Lung (tissue), 12 donors: ENCODE measurements around the gene SPSB1. TPM values are rescaled to one million over a fixed set of nuclear protein-coding genes. Genes with fewer than 3 reads are reported as not detected.

Experiments
- ATAC-seq: fragments of 200-7000 bp; cut with Tn5 transposase; one replicate; pipeline ENCODE4 v1.9.1; 2020; ENCODE audit warnings: moderate number of reproducible peaks; ENCODE audit not compliant: insufficient read depth, low FRiP score
- DNase-seq, 3 donors: peaks; one replicate each; pipeline ENCODE4 v3.0.0-alpha.2; 2013 to 2017
- H3K27ac ChIP-seq, 2 donors: one replicate each; pipeline ENCODE4 v1.5.1; 2013; ENCODE audit warnings: mild to moderate bottlenecking in 2 of 2, moderate library complexity in 2 of 2, control low read depth in 1 of 2, inconsistent platforms in 1 of 2, low read depth in 1 of 2, low read length in 1 of 2
- H3K27me3 ChIP-seq, 3 donors: one replicate each; pipeline ENCODE4 v1.5.1; 2013; ENCODE audit warnings: low read length in 2 of 3; ENCODE audit not compliant: control insufficient read depth in 3 of 3, insufficient read depth in 3 of 3
- H3K36me3 ChIP-seq, 4 donors: one replicate each; pipeline ENCODE4 v1.5.1; 2013; ENCODE audit warnings: low read length in 4 of 4, mild to moderate bottlenecking in 1 of 4, moderate library complexity in 1 of 4; ENCODE audit not compliant: control insufficient read depth in 4 of 4, insufficient read depth in 4 of 4
- H3K4me1 ChIP-seq, 5 donors: one replicate each; pipeline ENCODE4 v1.5.1; 2013; ENCODE audit warnings: low read length in 5 of 5, mild to moderate bottlenecking in 2 of 5, moderate library complexity in 1 of 5; ENCODE audit not compliant: control insufficient read depth in 5 of 5, insufficient read depth in 5 of 5
- H3K4me3 ChIP-seq: one replicate; pipeline ENCODE4 v1.5.1; 2013; ENCODE audit warnings: mild to moderate bottlenecking, control low read depth, moderate library complexity
- H3K9ac ChIP-seq, 2 donors: one replicate each; pipeline ENCODE4 v1.5.1; 2013; ENCODE audit warnings: low read length in 2 of 2, control low read depth in 1 of 2; ENCODE audit not compliant: insufficient read depth in 1 of 2
- H3K9me3 ChIP-seq, 4 donors: one replicate each; pipeline ENCODE4 v1.5.1; 2013; ENCODE audit warnings: low read length in 3 of 4, mild to moderate bottlenecking in 1 of 4, moderate library complexity in 1 of 4; ENCODE audit not compliant: control insufficient read depth in 4 of 4, insufficient read depth in 3 of 4
- CTCF ChIP-seq: IDR thresholded peaks from 2 replicates; pipeline ENCODE4 v1.5.1; 2012; ENCODE audit warnings: mild to moderate bottlenecking; ENCODE audit errors: control extremely low read depth, extremely low read depth
- WGBS, 2 donors: extraction: QIAGEN DNeasy Blood & Tissue Kit; methylation state at CpG; one replicate each; pipeline ENCODE4 v1.1.7; 2013; 5-methylcytosine and 5-hydroxymethylcytosine counted together
- polyA plus RNA-seq, 2 donors: library from polyadenylated mRNA; stranded (reverse); fragments of 200-250 nt; gene quantifications; one replicate each; pipeline ENCODE4 v1.2.1, GENCODE V29; 2013
- total RNA-seq, 2 donors: library from RNA; depleted of rRNA in 1 of 2; stranded (reverse); fragments of >200 nt in 1 of 2; gene quantifications; one replicate each; pipeline ENCODE4 v1.2.1, GENCODE V29; 2014 to 2021
- donor health status: control.
- donor health status: control.
- donor health status: Bipolar disorder and iron deficiency.
- donor health status: healthy.
- donor health status: DM: yes; HTN: yes; CAD: no.

Gene SPSB1
- total and polyA plus RNA-seq, 4 donors = 9.5 to 25.9 (median 21.6) TPM

GRCh38 chr1:9416918-9417500, 124.3 kb downstream of the SPSB1 start:
- Histone ChIP-seq H3K36me3 (no peaks in the 10 kb centered on the region), H3K9me3 (no peaks in the 10 kb centered on the region), H3K27me3 (no peaks in the 10 kb centered on the region), H3K4me3 (no peak overlapping the region), H3K4me1 (peaks cover 4 to 21% (median 8%) of the 10 kb centered on the region in 5 donors), H3K9ac (no peak overlapping the region), H3K27ac (no peak overlapping the region)
- no peak for TF ChIP-seq CTCF
- 94% methylated on average over 18 of the region's 18 CpGs for WGBS, 2 donors
- DNase-seq = no peak
- no peak for ATAC-seq

GRCh38 chr1:9417695-9418094, 125.0 kb downstream of the SPSB1 start:
- no peaks in the 10 kb centered on the region for H3K9me3 ChIP-seq
- no peak overlapping the region for H3K9ac ChIP-seq
- TF ChIP-seq CTCF = no peak
- H3K4me1 ChIP-seq = peaks cover 4 to 18% (median 8%) of the 10 kb centered on the region in 5 donors
- no peaks in the 10 kb centered on the region for H3K27me3 ChIP-seq
- no peaks in the 10 kb centered on the region for H3K36me3 ChIP-seq
- ATAC-seq (no peak), DNase-seq (no peak)
- H3K27ac ChIP-seq = no peak overlapping the region
- whole genome bisulfite sequencing, 2 donors = 78 to 83% methylated on average over 9 of the region's 9 CpGs
- no peak overlapping the region for H3K4me3 ChIP-seq

GRCh38 chr1:9418851-9419250, 126.2 kb downstream of the SPSB1 start:
- ATAC-seq (no peak), DNase-seq (no peak)
- TF ChIP-seq CTCF = no peak
- H3K4me3 ChIP-seq = no peak overlapping the region
- H3K27ac ChIP-seq = no peak overlapping the region
- no peak overlapping the region for H3K9ac ChIP-seq
- H3K27me3 ChIP-seq = no peaks in the 10 kb centered on the region
- no peaks in the 10 kb centered on the region for H3K36me3 ChIP-seq
- peaks cover under 1 to 8% (median 2%) of the 10 kb centered on the region in 5 donors for H3K4me1 ChIP-seq
- H3K9me3 ChIP-seq = peaks cover 0 to 4% (median 0%) of the 10 kb centered on the region in 4 donors
- 90 to 91% methylated on average over 7 of the region's 7 CpGs for WGBS, 2 donors

Other genes with a start within 250 kb of the SPSB1 start
- 1 to 10 TPM in 1 of 2 donors, under 1 TPM in 1; 0.92 to 2.8 TPM for gene SLC2A5, start 223.3 kb upstream of the SPSB1 start, total RNA-seq
- gene SLC2A5, start 223.3 kb upstream of the SPSB1 start, polyA plus RNA-seq = 1 to 10 TPM in 1 of 2 donors, under 1 TPM in 1; 0.16 to 2.1 TPM
- gene GPR157, start 163.8 kb upstream of the SPSB1 start, total RNA-seq = 10 to 100 TPM; 10.0 to 29.3 TPM
- 1 to 10 TPM; 3.7 to 4.6 TPM for gene GPR157, start 163.8 kb upstream of the SPSB1 start, polyA plus RNA-seq
- 10 to 100 TPM; 43.1 to 59.8 TPM for gene H6PD, start 58.1 kb upstream of the SPSB1 start, total RNA-seq
- 10 to 100 TPM; 21.5 to 22.6 TPM for gene H6PD, start 58.1 kb upstream of the SPSB1 start, polyA plus RNA-seq
- 1 to 10 TPM; 3.2 to 5.2 TPM for gene SLC25A33, start 246.6 kb downstream of the SPSB1 start, total RNA-seq
- 1 to 10 TPM; 4.3 to 4.7 TPM for gene SLC25A33, start 246.6 kb downstream of the SPSB1 start, polyA plus RNA-seq